A549 (cell line): ENCODE results near the gene PARG. TPM values are rescaled to one million over a fixed set of nuclear protein-coding genes. Genes with fewer than 3 reads are reported as not detected.

Experiments
- ATAC-seq, 2 experiments: fragments of 200-7000 bp in 1 of 2; fragments of >200 bp in 1 of 2; cut with Nextera tagmentation in 1 of 2; cut with Tn5 transposase in 1 of 2; 3 replicates each; pipeline versions ENCODE4 v1.8.0 to v1.9.1; 2018 to 2020; ENCODE audit warnings: mild to moderate bottlenecking in 1 of 2, moderate library complexity in 1 of 2
- CTCF ChIA-PET: fragments of 300-600 bp; sonication (Branson Sonifier 250); formaldehyde crosslinking; extraction: SDS; loops from one replicate; lab custom pipeline; 2021; ENCODE audit warnings: antibody characterized with exemption, inconsistent platforms; lab: Yijun Ruan, JAX
- POLR2A ChIA-PET: fragments of 350-600 bp; formaldehyde crosslinking; extraction: SDS; loops from one replicate; lab custom pipeline; 2021; ENCODE audit warnings: antibody characterized with exemption, inconsistent platforms; lab: Yijun Ruan, JAX
- DNase-seq, 2 experiments: peaks; one replicate each; pipeline versions ENCODE4 v3.0.0 to v3.0.0-alpha.2; 2011 to 2016; ENCODE audit warnings: low read depth in 1 of 2, low spot score in 1 of 2
- FAIRE-seq: peaks from 2 replicates; lab custom pipeline; 2011; peaks lifted over from hg19 to GRCh38; lab: Jason Lieb, UNC
- H3K27ac ChIP-seq, 2 experiments: fragments of >200 bp; sonication (Bioruptor Twin); formaldehyde crosslinking; 3 replicates each; pipeline ENCODE4 v1.5.1; 2016 to 2017
- H3K4me1 ChIP-seq: fragments of >200 bp; sonication (Bioruptor Twin); formaldehyde crosslinking; 3 replicates; pipeline ENCODE4 v1.6.1; 2016
- H3K4me2 ChIP-seq: fragments of >200 bp; sonication (Bioruptor Twin); formaldehyde crosslinking; 3 replicates; pipeline ENCODE4 v1.6.1; 2016
- H3K4me3 ChIP-seq: fragments of >200 bp; sonication (Bioruptor Twin); formaldehyde crosslinking; 3 replicates; pipeline ENCODE4 v1.5.1; 2016
- H3K9me3 ChIP-seq: fragments of >200 bp; sonication (Bioruptor Twin); formaldehyde crosslinking; 3 replicates; pipeline ENCODE4 v1.6.1; 2016
- CBX8 ChIP-seq: fragments of 200-600 bp; sonication (generic); IDR thresholded peaks from 2 replicates; pipeline ENCODE4 v1.6.1; 2016
- EHF ChIP-seq: fragments of 250-450 bp; sonication (Bioruptor Pico); IDR thresholded peaks from 2 replicates; pipeline ENCODE4 v1.5.0; 2020; ENCODE audit warnings: mild to moderate bottlenecking
- EHMT2 ChIP-seq: fragments of 200-600 bp; sonication (generic); IDR thresholded peaks from 2 replicates; pipeline ENCODE4 v1.6.1; 2016; ENCODE audit warnings: antibody characterized with exemption, low read depth, mild to moderate bottlenecking, moderate library complexity
- ESRRA ChIP-seq: fragments of 150-350 bp; IDR thresholded peaks from 2 replicates; pipeline ENCODE4 v1.6.1; 2014; ENCODE audit warnings: mild to moderate bottlenecking, low read length, borderline replicate concordance
- FOSL2 ChIP-seq, 2 experiments: fragments of 450-650 bp in 1 of 2; fragments of >200 bp in 1 of 2; sonication (Bioruptor Twin) in 1 of 2; formaldehyde crosslinking; IDR thresholded peaks; 2 replicates each; pipeline versions ENCODE4 v1.5.0 to v1.6.1; 2016 to 2020; ENCODE audit warnings: mild to moderate bottlenecking in 1 of 2, moderate library complexity in 1 of 2
- HDAC2 ChIP-seq: fragments of 200-600 bp; sonication (generic); IDR thresholded peaks from 2 replicates; pipeline ENCODE4 v1.6.1; 2016
- HOXA7 ChIP-seq: fragments of 250-450 bp; sonication (Bioruptor Pico); IDR thresholded peaks from 2 replicates; pipeline ENCODE4 v1.5.0; 2020; ENCODE audit warnings: mild to moderate bottlenecking, moderate library complexity
- MAFK ChIP-seq: fragments of 450-650 bp; IDR thresholded peaks from 2 replicates; pipeline ENCODE4 v1.6.1; 2014; ENCODE audit not compliant: partially characterized antibody
- NFE2L2 ChIP-seq: fragments of 150-350 bp; conservative IDR thresholded peaks from 2 replicates; pipeline ENCODE4 v1.6.1; 2014; ENCODE audit warnings: low read length
- PHF8 ChIP-seq: fragments of 200-600 bp; sonication (generic); IDR thresholded peaks from 2 replicates; pipeline ENCODE4 v1.6.1; 2016; ENCODE audit warnings: low read depth, mild to moderate bottlenecking, antibody characterized with exemption, moderate library complexity, borderline replicate concordance
- POLR2A ChIP-seq: IDR thresholded peaks from 2 replicates; pipeline ENCODE4 v1.6.1; 2012; ENCODE audit warnings: mild to moderate bottlenecking, low read length
- RAD21 ChIP-seq, 2 experiments: fragments of >200 bp in 1 of 2; sonication (Bioruptor Twin) in 1 of 2; formaldehyde crosslinking in 1 of 2; IDR thresholded peaks in 1 of 2; conservative IDR thresholded peaks in 1 of 2; 2 replicates in 1 of 2; 3 replicates in 1 of 2; pipeline ENCODE4 v1.6.1; 2012 to 2018; ENCODE audit warnings: inconsistent platforms in 1 of 2
- RARB ChIP-seq: fragments of 250-450 bp; sonication (Bioruptor Pico); IDR thresholded peaks from 2 replicates; pipeline ENCODE4 v1.8.0; 2021; ENCODE audit warnings: mild to moderate bottlenecking, moderate library complexity
- SMC3 ChIP-seq: fragments of >200 bp; sonication (Bioruptor Twin); formaldehyde crosslinking; IDR thresholded peaks from 3 replicates; pipeline ENCODE4 v1.6.1; 2018; ENCODE audit warnings: inconsistent platforms
- TFCP2L1 ChIP-seq: fragments of 250-450 bp; sonication (Bioruptor Pico); IDR thresholded peaks from 2 replicates; pipeline ENCODE4 v1.5.0; 2021; ENCODE audit warnings: mild to moderate bottlenecking
- ZC3H11A ChIP-seq: fragments of 450-650 bp; IDR thresholded peaks from 2 replicates; pipeline ENCODE4 v1.6.1; 2014; ENCODE audit warnings: antibody characterized with exemption, mild to moderate bottlenecking
- WGBS: methylation state at CpG from one replicate; pipeline ENCODE4 v1.1.6; 2017; ENCODE audit errors: missing lambda C conversion rate; 5-methylcytosine and 5-hydroxymethylcytosine counted together
- polyA plus RNA-seq, 4 experiments: library from polyadenylated mRNA; depleted of rRNA in 3 of 4; stranded (reverse); fragments of >200 nt; fragmentation: RNase III in 1 of 4; extraction: RNeasy Plus Mini Kit Qiagen cat#74134 plus additional on column Dnase treatment in 1 of 4; gene quantifications; 2 replicates in 3 of 4; 3 replicates in 1 of 4; pipeline ENCODE4 v1.2.3, GENCODE V29; 2011 to 2017
- TF ChIP-seq, protein P1 (sequence below): fragments of 200-600 bp; sonication (generic); IDR thresholded peaks from 2 replicates; pipeline ENCODE4 v1.6.1; 2016; ENCODE audit warnings: antibody characterized with exemption, mild to moderate bottlenecking, moderate library complexity
- TF ChIP-seq, protein P2 (sequence below): fragments of 450-650 bp; IDR thresholded peaks from 2 replicates; pipeline ENCODE4 v1.6.1; 2014; ENCODE audit warnings: antibody characterized with exemption

PARG gene
- polyA plus RNA-seq, 2 of the 4 experiments (the other 2 are of a cell fraction) = 22.7 to 24.0 TPM

DNA sequence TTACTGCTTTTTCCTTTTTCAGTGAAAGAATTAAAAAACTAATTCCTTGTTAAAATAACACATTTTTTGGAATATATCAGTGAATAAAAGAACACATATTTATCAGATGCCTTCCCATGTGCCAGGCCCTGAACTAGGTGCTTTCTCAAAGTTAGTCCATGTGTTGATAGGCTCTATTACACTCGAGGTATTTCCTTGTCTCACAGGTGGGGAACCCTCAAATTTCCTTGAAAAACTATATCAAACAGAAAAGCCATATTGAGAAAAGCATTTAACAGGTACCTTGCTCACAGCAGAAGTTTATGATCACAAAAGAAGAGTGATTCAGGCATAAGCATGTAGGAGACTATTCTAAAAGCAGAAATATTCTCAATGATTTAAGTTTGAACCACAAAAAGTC, 104.1 kb downstream of the PARG start (continued):
- TF ChIP-seq, protein P1, sequence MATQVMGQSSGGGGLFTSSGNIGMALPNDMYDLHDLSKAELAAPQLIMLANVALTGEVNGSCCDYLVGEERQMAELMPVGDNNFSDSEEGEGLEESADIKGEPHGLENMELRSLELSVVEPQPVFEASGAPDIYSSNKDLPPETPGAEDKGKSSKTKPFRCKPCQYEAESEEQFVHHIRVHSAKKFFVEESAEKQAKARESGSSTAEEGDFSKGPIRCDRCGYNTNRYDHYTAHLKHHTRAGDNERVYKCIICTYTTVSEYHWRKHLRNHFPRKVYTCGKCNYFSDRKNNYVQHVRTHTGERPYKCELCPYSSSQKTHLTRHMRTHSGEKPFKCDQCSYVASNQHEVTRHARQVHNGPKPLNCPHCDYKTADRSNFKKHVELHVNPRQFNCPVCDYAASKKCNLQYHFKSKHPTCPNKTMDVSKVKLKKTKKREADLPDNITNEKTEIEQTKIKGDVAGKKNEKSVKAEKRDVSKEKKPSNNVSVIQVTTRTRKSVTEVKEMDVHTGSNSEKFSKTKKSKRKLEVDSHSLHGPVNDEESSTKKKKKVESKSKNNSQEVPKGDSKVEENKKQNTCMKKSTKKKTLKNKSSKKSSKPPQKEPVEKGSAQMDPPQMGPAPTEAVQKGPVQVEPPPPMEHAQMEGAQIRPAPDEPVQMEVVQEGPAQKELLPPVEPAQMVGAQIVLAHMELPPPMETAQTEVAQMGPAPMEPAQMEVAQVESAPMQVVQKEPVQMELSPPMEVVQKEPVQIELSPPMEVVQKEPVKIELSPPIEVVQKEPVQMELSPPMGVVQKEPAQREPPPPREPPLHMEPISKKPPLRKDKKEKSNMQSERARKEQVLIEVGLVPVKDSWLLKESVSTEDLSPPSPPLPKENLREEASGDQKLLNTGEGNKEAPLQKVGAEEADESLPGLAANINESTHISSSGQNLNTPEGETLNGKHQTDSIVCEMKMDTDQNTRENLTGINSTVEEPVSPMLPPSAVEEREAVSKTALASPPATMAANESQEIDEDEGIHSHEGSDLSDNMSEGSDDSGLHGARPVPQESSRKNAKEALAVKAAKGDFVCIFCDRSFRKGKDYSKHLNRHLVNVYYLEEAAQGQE = no peak
- no peak for TF ChIP-seq TFCP2L1 (CRISPR knock-in tag)

DNA sequence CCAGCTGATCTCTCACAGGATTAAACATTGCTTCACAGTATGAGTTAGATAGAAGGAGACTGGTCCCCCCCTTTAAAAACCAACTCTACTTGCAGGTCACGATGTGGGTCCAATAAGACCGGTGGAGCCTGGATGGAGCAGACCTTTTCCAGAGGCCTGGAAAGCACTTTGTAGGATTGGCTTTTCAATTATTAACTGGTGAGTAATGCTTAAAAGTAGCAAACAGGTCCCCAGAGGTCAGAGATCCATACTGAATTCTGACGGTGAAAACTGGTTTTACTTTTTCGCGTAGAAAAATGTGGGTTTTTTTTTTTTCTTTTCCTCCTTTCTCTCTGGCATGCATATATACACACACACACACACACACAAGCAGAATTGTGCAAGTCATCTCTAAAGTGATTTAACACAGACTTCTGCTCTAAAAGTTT, 104.8 kb downstream of the PARG start:
- peak overlapping the region; percentile 80 to 83 for H3K27ac ChIP-seq
- ATAC-seq = peak; percentile 90 to 96
- POLR2A ChIA-PET = no interaction called here

DNA sequence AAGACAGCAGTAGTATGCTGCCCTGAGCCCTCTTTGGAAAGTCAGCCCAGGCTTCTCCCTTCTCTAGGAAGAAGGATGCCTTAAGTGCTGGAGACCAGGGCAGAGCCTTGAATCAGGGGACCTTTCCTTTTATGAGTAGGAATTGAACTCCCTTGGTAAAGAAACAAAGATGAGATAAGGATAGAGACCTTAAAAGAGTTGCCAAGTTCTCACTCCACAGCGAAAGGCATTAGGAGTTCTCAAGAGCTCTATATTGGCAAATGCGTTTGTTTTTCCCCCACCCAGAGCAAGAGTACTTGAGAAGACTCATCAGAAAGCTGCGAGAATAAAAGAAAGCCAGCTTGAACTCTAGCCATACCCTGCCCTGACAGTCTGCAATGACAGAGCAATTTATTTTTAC, 106.9 kb downstream of the PARG start:
- H3K4me2 ChIP-seq = no peak overlapping the region
- peaks cover 27% of the 10 kb centered on the region for H3K4me1 ChIP-seq
- no peaks in the 10 kb centered on the region for H3K9me3 ChIP-seq
- 75% methylated on average over 3 of the region's 3 CpGs for WGBS
- peak overlapping the region in 1 of 2 experiments; percentile 39; a peak in 2 of 6 replicates for H3K27ac ChIP-seq
- ATAC-seq (no peak), FAIRE-seq (no peak), DNase-seq (no peak)
- POLR2A ChIA-PET = no interaction called here
- H3K4me3 ChIP-seq = no peak overlapping the region
- TF ChIP-seq EHF (CRISPR knock-in tag) = no peak
- no peak for TF ChIP-seq ESRRA
- no peak for TF ChIP-seq SMC3
- TF ChIP-seq POLR2A = no peak
- no peak for TF ChIP-seq CBX8
- TF ChIP-seq ZC3H11A = no peak
- TF ChIP-seq RAD21 (conservative IDR thresholded peaks at IDR 0.05 in 1 of 2, IDR thresholded peaks at IDR 0.05 in 1 of 2) = no peak
- TF ChIP-seq, protein P2, sequence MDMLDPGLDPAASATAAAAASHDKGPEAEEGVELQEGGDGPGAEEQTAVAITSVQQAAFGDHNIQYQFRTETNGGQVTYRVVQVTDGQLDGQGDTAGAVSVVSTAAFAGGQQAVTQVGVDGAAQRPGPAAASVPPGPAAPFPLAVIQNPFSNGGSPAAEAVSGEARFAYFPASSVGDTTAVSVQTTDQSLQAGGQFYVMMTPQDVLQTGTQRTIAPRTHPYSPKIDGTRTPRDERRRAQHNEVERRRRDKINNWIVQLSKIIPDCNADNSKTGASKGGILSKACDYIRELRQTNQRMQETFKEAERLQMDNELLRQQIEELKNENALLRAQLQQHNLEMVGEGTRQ = no peak
- CTCF ChIA-PET = no interaction called here

More for the DNA sequence above, 104.8 kb downstream of the PARG start:
- DNase-seq = peak; percentile 49 to 62
- FAIRE-seq = no peak
- TF ChIP-seq FOSL2 (IDR thresholded peaks at IDR 0.05) (no peak), FOSL2 (CRISPR knock-in tag; IDR thresholded peaks at IDR 0.05) (peak; percentile 27; the same call in 1 of the 2 replicates), RARB (no peak), HOXA7 (CRISPR knock-in tag) (no peak), NFE2L2 (peak; percentile 56; the same call in 1 of the 2 replicates)
- 1% methylated on average over 5 of the region's 5 CpGs for WGBS
- Histone ChIP-seq H3K9me3 (no peaks in the 10 kb centered on the region), H3K4me3 (peak overlapping the region; percentile 21; the same call in 1 of the 3 replicates), H3K4me1 (peaks cover 27% of the 10 kb centered on the region), H3K4me2 (peak overlapping the region; percentile 95)
- CTCF ChIA-PET = interaction anchor here (1.2 kb wide), 1 partner anchor 244 kb away, joined by 3 read pairs; no protein-coding TSS in a partner anchor

DNA sequence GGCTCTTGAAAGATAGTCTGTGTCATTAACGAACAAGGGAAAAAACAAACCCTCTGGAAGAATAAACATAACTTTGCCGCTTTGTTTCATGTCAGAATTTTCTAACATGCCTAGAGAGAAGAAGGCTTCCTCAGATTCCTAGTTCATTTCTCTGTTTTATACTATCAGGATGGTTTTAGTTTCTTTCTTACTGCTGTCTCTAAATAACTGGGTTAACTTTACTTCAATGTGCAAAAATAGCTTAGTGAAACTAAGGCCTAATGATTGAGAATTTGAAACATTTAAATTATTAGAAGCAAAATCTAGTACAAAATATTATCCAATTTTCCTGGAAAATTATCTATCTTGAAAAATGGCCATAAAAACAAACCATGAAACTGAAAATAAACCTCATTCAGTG, 107.6 kb downstream of the PARG start:
- WGBS = 92% methylated on average over 2 of the region's 2 CpGs
- no peak for FAIRE-seq
- TF ChIP-seq MAFK (no peak), HOXA7 (CRISPR knock-in tag) (no peak), PHF8 (no peak), CBX8 (no peak), HDAC2 (no peak), EHMT2 (no peak)
- Histone ChIP-seq H3K4me1 (peaks cover 27% of the 10 kb centered on the region), H3K27ac (no peak overlapping the region), H3K4me2 (no peak overlapping the region), H3K9me3 (no peaks in the 10 kb centered on the region), H3K4me3 (no peak overlapping the region)
- no peak for DNase-seq
- ChIA-PET CTCF (interaction anchor here (1.3 kb wide), 1 partner anchor 18 kb away, joined by 3 read pairs; no protein-coding TSS in a partner anchor), POLR2A (no interaction called here)
- no peak for ATAC-seq
